Hepatic stellate cell (primary cell): ENCODE results near the gene RPS6KA2.
A peak's percentile ranks its signal among the peaks of the same experiment; 100 is the strongest.

Source experiments
- DNase-seq: peaks from one replicate; pipeline ENCODE4 v3.0.0; 2011; ENCODE audit warnings: low spot score

The RPS6KA2 gene

GRCh38 chr6:166627033-166627874, at the start of gene RPS6KA2:
TSS of gene RPS6KA2 (minus strand) at chr6:166627251. CDS start at chr6:166627019, 232 bp downstream.
- DNase-seq: peak; percentile 98

GRCh38 chr6:166676270-166676860, 49.3 kb upstream of the RPS6KA2 start:
- DNase-seq: no peak

- DNase-seq: no peak
These were observed 48.7 kb upstream of the RPS6KA2 start for GRCh38 chr6:166675736-166676135.

GRCh38 chr6:166673309-166673708, 46.3 kb upstream of the RPS6KA2 start:
- DNase-seq: no peak

- DNase-seq: no peak
These were observed 45.7 kb upstream of the RPS6KA2 start for GRCh38 chr6:166672624-166673206.

GRCh38 chr6:166672146-166672545, 45.1 kb upstream of the RPS6KA2 start:
- no peak for DNase-seq

GRCh38 chr6:166671434-166672081, 44.5 kb upstream of the RPS6KA2 start:
- no peak for DNase-seq

- DNase-seq: no peak
These were observed 43.8 kb upstream of the RPS6KA2 start for GRCh38 chr6:166670894-166671293.

- no peak for DNase-seq
These were observed 43.0 kb upstream of the RPS6KA2 start for GRCh38 chr6:166670013-166670412.

- DNase-seq: no peak
These were observed 41.0 kb upstream of the RPS6KA2 start for GRCh38 chr6:166667796-166668610.

- DNase-seq: no peak
These were observed 37.1 kb upstream of the RPS6KA2 start for GRCh38 chr6:166664135-166664534.

GRCh38 chr6:166663568-166663967, 36.5 kb upstream of the RPS6KA2 start:
- DNase-seq: no peak

GRCh38 chr6:166662690-166663089, 35.6 kb upstream of the RPS6KA2 start:
- DNase-seq: no peak

- no peak for DNase-seq
These were observed 34.5 kb upstream of the RPS6KA2 start for GRCh38 chr6:166661327-166662085.

- no peak for DNase-seq
These were observed 33.2 kb upstream of the RPS6KA2 start for GRCh38 chr6:166660157-166660688.

- DNase-seq: no peak
These were observed 32.5 kb upstream of the RPS6KA2 start for GRCh38 chr6:166659581-166659980.

GRCh38 chr6:166658792-166659150, 31.7 kb upstream of the RPS6KA2 start:
- DNase-seq: no peak

- DNase-seq: no peak
These were observed 31.2 kb upstream of the RPS6KA2 start for GRCh38 chr6:166658115-166658791.

GRCh38 chr6:166657531-166657930, 30.5 kb upstream of the RPS6KA2 start:
- no peak for DNase-seq
